CD4-positive, alpha-beta T cell treated with Interleukin-4 for 1 hour (primary cell): ENCODE measurements around the gene LMBRD1.

ENCODE experiments used
- DNase-seq, 2 donors: peaks; one replicate each; pipeline ENCODE4 v3.0.0-alpha.2; 2020 to 2022

Gene LMBRD1

DNA sequence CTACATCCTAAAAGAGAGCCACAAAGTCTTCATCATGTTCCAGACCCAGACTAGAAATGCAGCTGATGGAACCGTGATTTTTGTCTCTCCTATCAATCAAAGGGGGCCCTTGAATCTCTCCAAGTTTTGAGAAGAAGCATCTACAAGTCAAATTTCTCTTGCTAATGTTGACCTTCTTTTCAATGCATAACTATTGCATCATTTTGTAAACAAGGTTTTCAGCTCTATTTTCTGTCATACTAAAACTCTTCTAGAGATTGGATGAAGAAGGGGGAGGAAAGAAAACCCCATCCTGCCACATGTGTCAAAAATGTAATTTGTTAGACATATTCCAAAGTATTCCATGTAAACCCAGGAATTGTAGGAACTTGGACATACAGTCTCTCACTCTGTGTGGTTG is 169.2 kb downstream of the LMBRD1 start:
- DNase-seq = no peak

DNA sequence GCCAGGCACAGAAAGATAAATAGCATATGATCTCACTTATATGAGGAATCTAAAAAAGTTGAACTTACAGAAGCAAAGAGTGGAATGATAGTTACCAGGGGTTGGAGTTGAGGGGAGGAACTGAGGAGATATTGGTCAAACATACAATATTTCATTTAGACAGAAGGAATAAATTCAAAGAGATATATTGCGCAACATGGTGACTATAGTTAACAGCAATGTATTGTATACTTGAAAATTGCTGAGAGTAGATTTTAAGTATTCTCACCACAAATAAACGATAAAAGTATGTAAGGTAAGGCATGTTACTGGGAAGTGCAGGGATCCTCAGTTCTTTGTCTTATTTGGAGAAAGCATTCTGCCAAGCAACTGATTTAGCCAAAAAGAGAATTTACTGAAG is 171.9 kb downstream of the LMBRD1 start:
- no peak for DNase-seq
